ENCODE measurements around the gene DTNB.
A peak's percentile ranks its signal among the peaks of the same experiment; 100 is the strongest.

Gene DTNB

DNA sequence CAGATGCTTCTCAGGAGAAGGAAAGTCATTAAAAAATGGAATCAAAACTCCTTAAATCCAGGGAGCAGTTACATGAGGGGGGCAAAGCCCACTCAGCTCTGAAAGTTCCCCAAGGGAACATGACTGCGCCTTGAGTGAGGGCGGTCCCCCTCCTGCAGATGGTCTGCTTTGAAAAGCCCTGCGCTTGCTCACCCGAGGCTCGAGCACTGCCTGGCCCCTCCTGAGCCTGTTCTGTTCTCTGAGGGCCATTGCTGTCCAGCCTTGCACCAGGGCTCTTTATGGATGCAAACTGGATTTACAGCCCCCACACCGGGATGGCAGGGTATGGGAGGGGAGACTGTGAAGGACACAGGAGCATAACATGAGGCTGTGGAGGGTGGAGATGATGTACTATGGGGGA lies 293.8 kb downstream of the DTNB start:
- FAIRE-seq = no peak

DNA sequence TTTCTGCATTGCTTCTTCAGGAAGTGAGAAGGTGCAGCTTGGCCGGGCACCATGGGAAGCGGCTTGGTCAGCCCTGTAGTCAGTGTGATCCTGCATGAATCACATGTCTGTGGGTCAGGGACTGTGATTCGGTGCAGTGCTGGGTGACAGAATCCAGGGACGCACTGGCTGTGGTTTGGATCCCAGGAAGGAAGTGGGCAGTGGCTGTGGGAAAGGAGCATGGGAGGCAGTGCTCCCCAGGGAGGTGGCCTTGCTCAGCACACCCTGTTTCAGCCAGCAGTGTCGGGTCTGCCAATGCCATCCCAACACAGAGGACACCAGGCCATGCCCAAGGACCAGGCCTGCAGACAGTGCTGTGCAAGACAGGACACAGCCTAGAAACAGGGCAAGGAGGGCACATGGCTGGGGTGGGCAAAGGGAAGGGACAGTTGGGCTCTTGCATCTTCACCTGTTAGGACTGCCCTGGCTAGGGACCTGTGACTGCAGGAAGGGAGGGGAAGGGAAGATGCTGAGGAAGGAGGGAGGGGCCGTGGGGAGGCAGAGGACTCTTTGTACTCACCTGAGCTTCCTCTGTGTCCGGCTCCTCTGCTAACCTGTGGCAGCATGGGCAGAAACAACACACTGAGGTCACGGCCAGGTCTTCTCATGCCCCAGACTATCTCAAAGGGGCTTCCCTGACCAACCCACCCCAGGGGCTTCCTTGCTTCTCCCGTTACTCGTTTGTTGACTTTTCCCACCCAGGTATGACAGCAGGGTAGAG lies 294.5 kb downstream of the DTNB start:
- FAIRE-seq = no peak

DNA sequence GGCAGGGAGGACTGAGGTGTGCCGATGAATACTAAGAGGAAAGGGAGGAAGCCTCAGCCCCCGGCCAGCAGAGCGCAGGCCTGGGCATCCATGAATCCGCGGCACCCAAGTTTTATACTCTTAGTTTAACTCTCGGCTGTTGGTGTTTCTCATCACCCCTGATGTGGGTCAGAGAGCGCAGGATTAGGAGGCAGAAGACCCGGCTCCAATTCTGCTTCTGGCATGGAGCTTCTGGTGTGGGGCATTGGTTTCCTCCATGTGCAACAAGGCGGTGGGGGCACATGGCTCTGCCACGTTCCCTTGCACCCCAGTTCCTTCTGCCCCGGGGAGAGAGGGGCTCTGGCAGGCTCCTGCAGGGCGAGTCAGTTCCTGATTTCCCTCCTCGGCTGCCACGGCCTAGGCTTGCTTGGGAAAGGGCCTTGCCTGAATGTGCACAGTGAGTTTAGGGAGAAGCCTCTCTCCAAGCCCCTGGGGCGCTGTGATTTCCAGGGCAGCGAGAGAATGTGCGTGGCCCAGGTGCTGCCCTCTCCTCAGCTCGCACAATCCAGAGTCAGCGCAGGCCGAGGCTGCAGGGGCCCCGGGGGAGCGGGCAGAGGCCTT lies 295.5 kb downstream of the DTNB start:
- FAIRE-seq = no peak

DNA sequence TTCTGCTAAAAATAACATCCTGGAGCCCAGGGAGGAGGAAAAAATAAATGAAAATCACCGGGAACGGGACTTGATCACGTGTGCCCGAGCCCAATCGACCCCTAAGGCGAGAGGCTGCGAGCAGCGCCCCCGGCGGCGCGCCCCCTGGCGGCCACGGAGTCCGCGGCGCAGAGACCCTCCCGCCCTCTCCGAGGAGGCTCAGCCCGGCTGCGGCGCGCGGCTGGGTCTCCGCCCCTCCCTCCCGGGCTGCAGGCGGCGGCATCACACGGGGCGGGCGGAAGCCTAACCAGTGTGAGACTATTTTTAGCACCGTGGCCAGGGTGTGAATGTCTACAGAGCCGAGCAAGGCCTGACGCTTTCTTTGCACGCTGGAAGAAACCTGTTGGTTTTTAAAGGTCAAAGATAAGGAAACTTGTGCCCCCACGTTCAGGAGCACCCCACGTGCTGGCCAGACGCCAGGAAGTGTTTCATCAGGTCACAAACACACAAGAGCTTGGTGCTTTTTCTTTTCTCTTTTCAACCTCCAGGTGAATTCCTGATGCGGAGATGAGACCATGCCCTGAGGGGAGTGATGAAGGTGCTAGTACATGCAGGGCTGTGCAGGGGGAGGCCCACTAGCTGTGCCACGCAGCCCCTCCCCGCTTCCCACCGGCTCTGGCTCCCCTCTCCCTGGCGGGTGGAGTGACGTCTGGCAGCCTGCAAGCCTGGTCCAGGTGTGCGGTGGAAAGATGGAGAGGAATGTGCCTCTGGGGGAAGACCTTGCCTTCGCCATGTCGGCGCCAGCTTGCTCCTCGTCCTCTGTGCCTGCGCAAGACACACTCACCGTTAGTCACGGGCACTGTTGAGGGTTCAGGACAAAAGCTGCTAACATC lies 296.4 kb downstream of the DTNB start:
- FAIRE-seq = no peak

DNA sequence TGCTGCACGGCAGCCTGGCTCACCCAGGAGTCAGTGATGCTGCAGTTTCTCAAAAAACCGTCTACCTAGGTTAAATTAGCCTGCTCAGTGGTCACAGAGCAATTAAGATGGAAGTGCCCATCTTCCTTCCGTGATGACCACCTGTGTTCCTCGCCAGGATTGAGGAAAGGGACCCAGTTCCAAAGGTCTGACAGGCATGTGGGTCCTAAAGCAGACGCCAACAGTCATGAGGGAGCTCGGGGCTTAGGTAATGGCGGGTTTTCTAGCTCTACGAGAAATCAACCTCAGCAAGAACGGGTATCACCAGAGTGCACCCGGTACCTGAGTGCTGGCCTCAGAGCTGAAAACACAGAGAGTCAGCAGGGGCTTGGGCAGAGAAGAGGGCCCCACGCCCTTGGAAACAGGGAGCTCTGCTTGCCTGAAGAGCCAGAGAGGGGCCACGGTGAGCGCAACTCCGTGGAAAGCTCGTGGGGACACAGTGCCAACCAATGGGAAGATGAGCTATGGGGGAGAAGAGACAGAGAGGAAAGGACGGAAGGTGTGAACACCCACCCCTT lies 297.3 kb downstream of the DTNB start:
- FAIRE-seq = no peak

DNA sequence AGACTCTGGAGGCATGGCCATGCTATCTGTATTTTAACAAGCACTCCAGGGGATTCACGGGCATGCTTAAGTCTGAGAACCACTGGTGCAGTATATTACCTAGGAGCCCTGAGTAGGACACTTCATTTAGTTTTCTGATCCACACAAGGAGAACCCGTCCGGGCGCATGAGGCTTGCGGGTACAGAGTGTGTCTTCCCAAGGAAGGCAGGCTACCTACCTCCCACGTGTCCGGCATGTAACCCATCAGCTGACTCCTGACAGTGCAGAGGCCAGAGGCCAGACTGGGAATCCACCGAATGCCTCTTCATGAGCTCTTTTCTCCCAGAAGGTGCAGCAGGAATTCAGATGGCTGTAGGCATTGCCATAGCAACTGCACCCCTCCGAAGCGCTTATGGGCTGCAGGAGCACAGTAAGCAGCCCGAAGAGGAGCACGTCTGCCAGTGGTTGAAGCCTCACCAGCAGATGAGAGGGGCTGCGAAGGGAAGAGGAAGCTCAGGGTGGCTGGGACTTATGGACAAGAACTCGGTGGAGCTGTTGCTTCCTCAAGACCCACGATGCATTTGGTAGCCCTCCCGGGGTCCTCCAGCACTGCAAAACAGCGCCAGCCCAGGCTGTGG lies 297.9 kb downstream of the DTNB start:
- no peak for FAIRE-seq

DNA sequence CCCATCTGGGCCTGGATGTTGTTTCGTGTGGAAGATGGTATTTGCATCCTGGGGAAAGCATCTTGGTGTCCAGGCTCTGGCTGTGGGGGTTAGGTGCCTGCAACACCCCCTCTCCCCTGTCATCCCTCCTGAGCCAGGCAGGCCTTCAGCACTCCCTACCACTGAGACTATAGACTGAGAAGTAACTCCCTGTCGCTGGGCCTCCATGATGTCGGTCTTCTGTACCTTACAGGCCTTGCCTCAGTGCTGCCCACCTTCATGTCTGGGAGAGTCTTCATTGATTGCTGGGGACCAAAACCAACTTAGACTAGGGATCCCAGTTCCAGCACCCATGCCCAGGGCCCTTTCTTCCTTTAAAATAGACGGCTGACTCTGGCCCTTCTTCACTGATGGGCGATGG lies 298.6 kb downstream of the DTNB start:
- no peak for FAIRE-seq

DNA sequence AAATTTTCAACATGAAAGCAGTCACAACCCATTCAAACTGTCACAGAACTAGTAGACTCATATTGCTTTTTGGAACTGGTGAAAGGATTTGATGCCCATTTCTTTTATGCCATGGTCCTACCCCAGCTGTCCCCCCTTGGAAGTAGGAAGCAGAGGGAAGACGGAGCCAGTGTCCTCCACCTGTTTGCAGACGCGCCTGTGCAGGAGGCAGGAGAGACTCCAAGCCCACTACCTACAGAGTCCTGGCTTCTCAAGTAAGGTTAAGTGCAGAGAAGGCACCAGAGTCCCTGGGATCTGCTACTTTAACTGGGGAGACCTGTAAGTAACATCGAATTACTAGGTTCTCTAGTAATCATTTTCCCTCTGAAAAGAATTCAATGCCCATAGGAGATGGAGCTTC lies 299.0 kb downstream of the DTNB start:
- FAIRE-seq = no peak

DNA sequence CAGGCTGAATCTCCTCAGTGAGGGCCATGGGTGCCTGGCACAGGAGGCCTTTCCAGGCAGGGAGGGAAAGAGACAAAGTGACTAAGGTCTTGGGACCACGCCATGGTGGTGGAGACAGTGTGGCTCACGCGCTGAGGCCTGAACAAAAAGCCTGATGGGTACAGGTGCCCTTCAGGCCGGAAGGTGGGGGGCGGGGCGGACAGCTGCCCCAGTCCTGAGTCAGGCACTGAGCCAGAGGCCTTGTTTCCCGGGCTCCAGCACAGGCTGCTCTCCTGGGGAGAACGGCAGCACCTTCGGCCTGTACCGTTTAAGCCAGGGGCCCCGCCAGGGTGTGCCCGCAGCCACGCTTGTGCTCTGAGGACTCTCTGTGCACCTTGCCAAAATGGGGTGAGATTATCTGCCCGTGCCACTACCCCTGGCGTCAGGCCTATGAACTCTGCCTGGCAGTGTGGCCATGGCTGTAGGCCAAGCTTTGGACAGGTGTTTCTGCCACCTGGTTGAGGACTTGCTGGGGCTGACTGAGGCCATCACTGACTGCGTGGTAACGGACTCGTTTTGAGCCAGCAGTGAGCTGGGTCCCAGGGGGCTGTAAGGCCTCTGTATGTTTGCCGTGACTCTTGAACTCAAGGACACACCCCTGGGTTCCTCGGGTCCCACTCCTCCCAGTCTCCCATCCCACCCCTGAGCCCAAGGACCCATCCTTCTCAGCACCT lies 300.0 kb downstream of the DTNB start:
- FAIRE-seq = no peak

DNA sequence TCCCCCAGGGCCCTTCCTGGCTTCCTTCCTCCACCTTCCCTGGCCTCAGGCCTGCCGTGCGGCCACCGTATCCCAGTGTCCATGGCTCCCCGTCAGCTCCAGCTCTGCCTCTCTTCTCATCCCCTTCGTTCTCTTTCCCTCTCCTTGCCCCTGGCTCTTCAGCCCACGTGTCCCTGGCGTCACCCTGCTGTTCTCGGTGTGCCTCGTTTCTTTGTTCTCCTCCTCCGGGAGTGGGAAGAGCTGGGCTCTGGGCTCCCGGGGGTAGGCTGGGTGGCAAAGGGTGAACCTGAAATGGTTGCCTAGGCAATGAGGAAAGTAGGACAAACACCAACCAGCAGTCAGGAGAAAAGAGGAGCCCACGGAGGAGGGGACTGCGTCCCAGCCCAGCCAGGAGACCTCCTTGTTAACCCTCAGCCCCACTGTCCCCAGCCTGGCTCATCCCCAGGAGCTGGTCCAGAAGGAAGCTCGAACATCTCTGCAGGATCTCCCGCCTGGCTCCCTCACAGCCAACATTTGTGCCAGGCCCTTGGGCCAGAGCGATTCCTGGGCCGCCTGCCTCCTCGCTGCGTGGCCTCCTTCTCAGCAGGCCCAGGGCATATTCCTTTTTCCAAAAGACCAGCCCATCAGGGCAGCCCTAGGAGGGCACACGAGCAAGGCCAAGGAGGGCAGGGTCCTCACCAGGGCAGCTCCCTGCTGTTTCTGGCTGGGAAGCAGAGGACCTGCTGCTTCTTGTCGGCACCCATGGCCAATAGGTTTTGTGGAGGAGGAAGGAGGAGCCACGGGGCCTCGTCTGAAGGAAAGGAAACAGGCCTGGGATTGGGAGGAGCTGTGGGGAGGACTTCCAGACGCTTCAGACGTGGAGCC lies 300.7 kb downstream of the DTNB start:
- no peak for FAIRE-seq

DNA sequence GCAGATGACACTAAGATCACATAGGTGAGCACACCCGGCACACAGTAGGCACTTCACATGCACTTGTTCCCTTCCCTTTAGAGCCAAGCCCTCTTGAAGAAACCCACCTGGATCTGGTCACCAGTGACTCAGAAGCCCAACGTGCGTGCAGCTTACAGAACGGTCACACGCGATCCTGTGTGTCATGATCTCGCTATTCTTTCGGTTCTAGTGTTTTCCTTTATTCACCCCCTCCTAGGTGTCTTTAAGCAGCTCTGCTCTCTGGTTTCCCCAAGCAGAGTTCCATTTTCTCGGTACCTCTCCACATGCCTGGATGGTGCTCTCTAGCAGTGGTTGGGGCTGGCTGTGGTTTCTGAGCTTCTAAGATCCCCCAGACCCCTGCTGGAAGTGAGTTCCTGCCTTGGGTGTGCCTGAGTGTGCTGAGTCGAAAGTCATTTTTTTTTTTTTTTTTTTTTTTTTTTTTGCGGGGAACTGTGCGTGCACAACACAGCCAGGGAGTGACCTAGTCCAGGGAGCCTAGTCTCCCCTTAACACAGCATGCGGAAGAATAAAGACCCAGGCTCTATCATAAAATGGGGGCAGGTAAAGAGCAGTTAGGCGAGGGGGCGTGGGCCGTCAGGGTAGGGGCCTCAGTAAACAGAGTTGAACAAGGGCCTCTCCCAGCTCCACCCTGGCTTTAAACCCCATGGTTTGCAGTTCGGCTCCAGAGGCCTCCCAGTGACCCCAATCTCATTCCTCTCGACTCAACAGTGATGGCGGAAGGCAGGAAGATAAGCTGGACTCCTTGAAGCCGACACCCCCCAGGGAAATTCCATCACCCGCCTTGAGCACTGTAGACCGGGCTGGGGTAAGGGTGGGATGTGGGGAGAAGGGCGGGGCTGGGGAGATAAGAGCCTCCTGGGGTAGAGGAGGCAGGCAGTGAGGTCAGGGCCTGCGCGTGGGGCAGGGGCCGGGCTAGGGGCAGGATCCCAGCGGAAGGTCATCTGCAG lies 301.8 kb downstream of the DTNB start:
- no peak for FAIRE-seq

DNA sequence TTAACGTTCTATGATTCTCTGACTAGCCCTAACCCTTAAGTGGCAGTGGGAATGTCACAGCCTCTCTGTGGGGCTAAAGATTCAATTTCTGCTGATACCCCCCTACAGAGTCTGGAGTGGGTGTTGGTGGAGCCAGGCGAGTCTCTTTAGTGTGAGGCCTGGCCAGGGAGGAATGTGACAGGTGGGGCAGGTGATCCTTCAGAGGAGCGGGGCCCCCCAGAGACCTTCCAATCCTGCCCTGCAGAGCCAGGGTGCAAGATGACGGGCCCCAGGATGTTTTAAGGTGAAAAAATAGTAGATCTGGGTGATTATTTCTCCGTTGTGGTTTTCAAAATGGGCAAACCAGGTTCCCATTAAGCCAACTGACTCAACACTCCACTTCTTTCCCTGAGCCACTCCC lies 303.5 kb downstream of the DTNB start:
- no peak for FAIRE-seq

DNA sequence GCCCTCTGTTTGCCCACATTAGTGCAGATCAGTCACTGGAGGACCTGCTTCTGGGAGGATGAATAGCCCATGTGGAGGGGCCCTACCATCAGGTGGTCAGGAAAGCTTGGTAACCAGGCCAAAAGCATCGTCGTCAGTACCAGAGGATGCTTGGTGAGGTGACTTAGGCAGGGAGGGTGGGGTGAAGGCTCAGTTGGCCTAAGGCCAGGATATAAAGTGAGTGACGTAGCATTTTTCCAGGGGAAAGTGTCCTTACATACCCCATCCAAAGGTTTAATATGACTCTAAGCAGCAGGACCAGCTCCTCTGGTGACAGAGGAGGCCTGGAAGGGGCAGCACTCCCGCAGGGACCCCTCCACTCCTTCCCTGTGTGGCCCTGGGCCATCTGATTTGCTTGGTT lies 303.9 kb downstream of the DTNB start:
- no peak for FAIRE-seq

DNA sequence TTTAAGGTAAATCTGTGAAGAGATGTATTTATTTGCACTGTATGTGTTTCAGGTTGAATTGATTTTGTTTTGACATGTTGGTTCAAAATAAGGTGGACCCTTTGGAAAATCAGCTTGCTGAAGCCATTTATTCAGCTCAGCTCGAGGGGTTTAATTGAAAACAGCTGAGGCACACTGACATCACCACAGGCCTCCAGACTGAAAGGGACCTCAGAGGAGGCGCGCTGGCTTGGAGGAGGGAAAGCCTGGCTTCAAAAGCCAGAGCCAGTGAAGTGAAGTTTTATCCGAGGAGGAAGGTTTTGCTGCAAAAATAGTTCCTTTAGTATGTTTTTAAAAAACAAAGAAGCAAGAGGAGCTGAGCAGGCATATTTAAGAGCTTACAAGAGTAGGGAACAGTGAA lies 304.7 kb downstream of the DTNB start:
- no peak for FAIRE-seq

DNA sequence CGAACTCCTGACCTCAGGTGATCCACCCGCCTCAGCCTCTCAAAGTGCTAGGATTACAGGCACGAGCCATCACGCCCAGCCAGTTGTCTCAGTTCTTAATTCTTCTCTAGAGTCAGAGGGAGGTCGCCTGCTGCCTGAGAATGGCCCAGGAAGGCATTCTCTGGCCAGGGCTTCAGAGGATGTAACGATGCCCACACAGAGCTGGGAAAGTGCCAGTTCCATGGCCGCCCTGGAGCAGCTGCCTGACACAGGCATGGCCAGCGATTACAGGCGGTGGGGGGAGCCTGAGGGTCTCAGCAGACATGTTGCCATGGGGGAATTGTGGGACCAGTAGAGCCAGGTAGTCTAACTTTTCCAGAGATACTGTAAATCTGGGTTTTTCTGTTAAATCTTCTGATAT lies 306.1 kb downstream of the DTNB start:
- no peak for FAIRE-seq

DNA sequence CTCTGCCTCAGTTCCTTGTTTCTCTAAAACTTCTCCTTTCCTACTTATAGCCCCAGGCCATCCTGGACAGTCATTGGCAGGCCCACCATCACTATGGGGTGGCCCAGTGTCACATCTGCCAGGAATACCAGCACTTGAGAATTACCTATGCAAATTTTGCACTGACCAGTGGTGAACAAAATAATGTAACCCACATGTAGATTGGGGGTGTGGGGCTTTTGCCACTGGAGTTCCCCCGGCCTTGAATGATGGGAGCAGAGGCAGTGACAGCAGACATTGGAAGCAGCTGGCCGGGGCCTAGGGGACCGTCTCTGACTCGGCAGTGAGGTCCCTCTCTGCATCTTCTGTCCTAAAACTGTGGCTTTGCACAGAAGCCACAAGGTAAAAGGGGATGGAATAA lies 306.7 kb downstream of the DTNB start:
- FAIRE-seq = no peak

DNA sequence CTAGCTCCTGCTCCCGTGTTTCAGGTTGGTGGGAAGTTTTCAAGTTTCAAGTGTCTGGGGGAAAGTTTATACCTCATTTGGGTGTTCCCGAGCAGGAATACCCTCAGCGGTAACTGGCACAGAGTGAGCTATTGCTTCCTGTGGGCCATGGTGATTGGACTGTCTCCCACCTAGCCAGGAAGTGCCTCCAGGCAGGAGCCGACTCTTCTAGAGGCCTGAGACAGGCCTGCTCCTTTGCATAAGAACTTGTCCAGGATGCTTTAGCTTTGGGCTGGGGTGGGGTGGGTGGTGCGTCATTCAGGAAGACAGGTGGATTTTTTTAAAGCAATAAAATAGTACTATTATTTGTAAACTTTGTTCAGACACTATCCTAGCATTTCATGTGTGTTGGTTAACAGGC lies 308.1 kb downstream of the DTNB start:
- FAIRE-seq = no peak

DNA sequence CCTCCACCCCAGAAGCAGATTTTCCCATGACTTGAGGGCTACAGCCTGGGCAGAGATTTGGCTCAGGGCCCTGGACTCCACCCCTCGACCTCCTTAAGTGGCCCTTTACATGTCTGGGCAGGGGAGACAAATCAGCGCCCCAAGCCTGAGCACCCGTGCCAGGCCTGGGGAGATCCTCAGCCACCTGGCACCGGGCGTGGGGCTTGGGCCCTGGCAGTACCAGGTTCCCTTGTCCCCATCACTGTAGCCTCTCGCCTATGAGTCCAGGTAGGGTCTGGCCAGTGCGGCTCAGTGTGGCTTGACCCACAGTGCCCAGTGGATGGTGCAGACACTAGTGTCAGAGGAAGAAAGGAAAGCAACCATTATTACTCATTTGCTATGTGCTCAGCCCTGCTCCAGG lies 309.6 kb downstream of the DTNB start:
- no peak for FAIRE-seq

DNA sequence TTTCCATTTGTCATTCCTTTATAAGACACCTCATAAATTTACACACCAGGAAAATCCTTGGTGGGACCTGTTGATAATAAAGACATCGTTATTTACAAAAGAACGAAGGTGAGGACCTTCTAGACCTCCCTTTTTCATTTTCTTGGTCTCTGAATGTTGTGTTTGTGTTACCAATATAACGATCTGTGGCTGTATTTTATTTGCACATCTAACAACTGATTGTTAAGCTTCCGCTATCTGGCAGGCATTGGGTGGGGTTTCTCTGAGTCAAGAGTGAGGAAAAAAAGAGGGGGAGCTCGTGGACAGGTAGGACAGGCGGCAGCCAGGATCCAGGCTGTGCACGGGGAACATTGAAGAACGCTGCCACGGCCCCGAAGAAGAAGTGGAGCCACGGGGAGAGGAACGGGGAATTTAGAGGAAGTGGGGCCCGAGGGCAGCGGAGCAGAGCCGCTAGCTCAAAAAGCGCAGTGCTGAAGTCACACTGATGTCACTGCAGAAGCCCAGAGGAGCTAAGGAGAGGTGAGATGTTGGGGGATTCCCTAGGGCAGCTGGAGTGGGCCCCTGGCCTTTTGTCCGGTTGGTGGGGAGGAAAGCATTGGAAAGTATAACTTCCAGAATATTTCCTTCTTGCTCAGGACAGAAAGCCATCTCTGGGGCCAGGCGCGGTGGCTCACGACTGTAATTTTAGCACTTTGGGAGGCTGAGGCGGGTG lies 310.8 kb downstream of the DTNB start:
- FAIRE-seq = no peak

DNA sequence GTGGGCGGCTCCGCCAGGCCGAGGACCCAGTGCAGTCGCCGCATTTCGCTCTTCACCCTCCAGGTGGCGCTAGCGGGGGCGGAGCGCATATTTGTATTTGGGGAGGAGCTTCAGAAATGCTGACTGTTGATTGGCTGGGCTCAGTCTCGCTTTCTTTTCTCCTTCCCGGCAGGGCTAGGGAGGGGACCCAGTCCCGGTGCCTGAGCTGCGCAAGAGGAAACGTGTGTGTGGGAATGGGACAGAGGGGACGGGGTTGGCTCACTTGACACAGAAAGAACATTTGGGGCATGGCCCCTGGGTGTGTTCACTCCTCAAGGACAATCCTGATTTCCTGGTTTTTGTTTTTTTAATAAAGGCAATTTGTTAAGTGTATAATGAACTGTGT lies 311.3 kb downstream of the DTNB start:
- FAIRE-seq = peak; percentile 93
